ENCODE data around the gene DRC7.
"Not testable (repeated sequence)": the region's sequence is repeated elsewhere in the genome, so short reads cannot be mapped to it uniquely, and the experiment has no call there.

DRC7 gene

DNA sequence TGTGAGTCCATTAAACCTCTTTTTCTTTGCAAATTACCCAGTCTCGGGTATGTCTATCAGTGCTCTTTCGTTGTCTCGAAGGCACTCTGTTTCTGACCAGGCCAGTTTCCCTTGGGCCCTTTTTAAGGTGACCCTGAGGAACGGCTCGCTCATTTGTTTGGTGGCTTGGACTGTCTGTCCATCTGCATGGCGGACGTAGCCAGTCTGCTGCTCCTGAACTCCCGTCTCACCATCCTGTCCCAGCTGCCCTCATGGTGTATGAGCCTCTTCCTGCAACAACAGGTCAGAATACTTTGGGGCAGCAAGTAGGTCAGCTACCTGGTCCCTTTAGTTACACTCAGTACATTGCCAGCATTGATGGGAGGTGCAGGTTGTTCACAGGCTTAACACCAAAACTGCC lies 19.0 kb downstream of the DRC7 start:
- no peak for DNase-seq (ENCODE audit: low spot score)

DNA sequence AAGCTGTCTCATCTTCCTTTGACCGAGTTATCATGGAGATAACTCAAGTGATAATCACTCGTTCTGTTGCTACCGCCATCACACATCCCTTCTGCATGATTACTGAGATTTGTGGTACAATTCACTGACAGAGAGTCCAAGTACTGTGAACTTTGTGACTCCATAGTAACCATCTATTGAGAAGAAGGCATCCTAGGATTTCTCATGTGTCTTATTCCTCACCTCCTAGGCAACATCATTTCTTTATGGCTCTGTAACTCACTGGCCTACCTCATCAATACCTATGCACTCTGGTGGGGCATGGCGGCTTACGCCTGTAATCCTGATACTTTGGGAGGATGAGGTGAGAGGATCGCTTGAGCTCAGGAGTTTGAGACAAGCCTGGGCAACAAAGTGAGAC lies 19.4 kb downstream of the DRC7 start:
- DNase-seq (ENCODE audit: low spot score) = no peak

DNA sequence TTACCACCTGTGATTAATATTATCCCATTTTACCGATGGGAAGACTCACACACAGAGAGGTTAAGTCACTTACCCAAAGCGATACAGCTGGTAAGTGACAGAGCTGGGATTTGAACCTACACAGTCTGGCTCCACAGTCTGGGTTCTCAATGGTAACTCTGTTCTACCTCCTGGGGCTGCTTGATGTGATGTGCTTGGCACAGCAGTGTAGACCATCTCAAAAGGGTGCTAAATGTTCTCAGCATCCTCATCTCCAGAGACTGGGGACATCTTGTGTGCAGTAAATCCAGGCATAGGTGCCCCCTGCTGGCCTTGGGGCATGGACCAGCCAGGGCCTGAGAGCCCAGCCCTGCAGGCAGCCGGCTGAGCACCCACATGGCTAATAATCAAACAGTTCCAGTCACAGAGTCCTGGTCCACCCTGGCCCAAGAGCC lies 25.6 kb downstream of the DRC7 start:
- DNase-seq (ENCODE audit: low spot score) = no peak

DNA sequence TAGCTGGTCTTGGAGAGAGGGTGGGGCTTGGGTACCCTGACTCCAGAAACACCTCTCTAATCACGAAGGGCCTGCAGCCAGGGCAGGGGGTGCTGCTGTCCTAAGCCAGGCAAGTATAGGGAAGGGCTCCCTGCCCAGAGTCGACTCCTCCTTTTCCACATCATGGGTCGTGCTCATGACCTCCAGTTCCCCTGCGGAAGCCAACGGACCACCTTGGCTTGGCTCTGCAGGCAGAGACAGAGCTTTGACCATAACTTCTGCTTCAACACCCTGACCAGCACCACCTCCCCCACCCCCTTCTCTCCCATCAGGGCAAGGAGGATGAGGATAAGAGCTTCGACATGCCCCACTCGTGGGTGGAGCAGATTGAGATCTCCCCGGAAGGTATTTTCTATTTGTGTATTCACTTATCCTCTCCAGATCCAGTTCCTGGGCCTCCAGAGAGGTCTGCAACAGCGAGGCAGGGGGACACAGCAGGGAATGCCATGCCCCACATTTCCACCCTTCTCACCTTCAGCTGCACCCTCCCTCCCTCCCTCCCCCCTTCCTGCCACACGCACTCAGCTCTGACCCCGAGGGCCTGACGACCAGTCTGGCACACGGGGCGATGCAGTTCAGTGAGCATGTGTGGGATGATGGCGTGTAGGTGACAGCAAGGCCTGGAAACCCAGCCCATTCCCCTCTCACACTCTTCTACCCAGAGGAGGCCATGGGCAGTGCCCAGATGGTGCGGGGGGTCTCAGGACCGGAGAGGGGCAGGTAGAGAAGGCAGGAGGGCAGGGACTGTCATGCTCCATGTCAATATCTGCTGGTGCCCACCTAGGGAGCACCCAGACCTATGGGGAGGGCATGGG lies 27.0 kb downstream of the DRC7 start:
- DNase-seq (ENCODE audit: low spot score) = no peak

DNA sequence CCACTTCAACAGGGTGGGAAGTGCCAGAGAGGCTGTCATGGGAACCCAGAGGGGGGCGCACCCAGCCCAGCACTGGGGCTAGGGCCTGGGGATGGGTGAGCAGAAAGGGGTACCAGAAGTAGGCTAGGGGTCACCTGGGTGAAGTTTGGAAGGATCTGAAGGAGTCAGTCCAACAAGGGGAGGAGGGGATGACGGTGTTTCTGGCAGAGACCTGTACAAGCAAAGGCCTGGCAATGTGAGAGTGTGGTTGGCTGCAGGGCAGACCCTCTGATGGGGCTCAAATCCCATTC lies 27.5 kb downstream of the DRC7 start:
- DNase-seq (ENCODE audit: low spot score) = no peak

DNA sequence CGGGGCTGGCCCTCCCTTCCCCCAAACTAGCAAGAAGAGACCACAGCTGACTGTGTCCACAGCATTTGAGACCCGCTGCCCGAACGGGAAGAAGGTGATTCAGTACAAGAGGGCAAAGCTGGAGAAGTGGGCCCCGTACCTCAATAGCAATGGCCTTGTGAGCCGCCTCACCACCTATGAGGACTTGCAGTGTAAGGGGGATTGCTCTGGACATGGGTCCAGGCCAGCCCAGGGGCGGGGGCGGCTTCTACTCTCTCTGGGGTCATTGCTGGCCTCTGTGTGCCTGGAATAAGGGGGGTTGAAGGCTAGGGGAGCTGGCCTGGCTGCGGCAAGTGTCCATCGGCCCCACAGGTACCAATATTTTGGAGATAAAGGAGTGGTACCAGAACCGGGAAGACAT lies 28.0 kb downstream of the DRC7 start:
- no peak for DNase-seq (ENCODE audit: low spot score)

DNA sequence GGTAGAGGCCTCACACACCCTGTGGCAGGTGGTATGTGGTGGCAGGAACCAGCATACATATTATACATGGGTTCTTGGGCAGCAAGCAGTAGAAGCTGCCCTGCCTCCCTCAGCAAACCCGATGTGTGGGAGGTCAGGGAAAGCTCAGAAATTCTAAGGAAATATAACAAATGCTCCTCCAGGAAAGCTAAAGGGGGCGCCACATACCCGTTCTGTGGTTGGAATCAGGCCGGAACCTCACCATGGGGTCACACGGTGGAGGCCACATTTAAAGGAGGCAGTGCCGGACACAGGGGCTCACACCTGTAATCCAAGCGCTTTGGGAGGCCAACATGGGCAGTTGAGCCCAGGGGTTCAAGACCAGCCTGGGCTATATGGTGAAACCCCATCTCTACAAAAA lies 28.6 kb downstream of the DRC7 start:
- DNase-seq (ENCODE audit: low spot score) = no peak

DNA sequence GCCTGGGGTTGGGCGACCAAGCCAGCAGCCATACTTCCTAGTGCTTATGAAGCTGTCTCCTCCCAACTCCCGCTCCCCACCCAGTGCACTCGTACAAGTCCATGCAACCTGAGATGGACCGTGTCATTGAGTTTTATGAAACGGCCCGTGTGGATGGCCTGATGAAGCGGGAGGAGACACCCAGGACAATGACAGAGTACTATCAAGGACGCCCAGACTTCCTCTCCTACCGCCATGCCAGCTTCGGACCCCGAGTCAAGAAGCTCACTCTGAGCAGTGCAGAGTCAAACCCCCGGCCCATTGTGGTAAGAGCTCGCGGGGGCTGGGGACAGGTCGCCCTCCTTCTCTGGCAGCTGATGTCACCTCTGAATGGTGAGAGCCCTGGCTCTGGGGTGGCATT lies 29.9 kb downstream of the DRC7 start:
- DNase-seq (ENCODE audit: low spot score) = no peak

DNA sequence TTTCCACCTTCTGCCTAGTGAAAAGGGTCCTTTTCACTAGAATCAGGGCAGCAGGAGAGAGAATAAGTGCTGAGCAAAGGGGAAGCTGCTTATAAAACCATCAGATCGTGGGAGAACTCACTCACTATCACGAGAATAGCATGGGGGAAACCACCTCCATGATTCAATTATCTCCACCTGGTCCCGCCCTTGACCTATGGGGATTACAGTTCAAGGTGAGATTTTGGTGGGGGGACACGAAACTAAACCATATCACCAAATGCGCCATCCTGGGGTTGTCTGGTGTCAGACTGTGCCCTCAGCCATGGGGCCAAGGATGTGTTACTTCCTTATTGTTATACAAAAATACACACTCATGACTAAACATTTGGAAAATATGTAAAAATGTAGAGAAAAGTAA lies 30.5 kb downstream of the DRC7 start:
- no peak for DNase-seq (ENCODE audit: low spot score)

DNA sequence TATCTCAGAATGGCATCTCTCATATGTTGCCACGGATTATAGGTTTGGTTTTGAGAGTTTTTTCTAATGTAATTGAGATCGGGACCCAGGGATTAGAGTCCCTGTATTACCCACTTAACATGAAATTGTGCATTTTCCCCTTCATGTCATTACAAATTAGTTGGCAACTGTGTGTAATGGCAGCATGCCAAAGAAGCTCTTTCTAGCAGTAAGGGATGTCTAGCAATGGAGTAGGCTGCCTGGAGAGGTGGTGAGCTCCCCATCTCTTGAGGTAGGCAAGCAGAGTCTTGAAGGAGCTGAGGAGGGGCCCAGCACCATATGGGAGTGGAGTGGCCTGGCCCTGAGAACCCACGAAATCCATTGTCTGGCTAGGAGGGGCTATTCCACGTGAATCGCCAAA lies 30.9 kb downstream of the DRC7 start:
- no peak for DNase-seq (ENCODE audit: low spot score)

DNA sequence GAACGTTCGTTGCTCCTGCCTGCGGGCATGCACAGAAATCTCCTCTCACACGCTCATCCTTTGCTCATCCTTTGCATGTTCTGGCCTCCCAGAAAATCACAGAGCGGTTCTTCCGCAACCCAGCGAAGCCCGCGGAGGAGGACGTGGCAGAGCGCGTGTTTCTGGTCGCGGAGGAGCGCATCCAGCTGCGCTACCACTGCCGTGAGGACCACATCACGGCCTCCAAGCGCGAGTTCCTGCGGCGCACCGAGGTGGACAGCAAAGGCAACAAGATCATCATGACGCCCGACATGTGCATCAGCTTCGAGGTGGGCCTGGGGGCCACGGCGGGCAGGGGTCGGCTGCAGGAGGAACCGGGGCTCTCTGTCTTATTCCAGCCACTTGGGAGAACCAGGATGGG lies 31.4 kb downstream of the DRC7 start:
- no peak for DNase-seq (ENCODE audit: low spot score)

DNA sequence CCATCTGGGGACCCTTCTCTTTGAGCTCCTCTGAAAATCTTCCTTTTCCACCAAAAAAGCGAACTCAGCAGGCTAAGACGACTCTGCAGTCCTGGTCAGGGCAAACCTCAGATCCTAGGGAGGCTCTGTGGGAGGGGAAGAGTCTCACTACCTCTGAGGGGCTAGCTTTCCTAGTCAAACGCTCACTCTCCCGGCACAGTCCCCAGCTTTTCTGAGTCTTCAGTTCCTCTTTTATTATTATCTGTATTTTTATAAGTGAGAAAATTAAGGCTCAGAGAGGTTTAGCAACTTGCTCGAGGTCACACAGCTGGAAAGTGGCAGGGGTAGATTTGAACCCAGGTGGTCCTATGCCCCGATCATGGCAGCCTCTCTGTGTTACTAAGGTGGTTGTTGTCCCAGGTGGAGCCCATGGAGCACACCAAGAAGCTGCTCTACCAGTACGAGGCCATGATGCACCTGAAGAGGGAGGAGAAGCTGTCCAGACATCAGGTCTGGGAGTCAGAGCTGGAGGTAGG lies 31.9 kb downstream of the DRC7 start:
- no peak for DNase-seq (ENCODE audit: low spot score)

DNA sequence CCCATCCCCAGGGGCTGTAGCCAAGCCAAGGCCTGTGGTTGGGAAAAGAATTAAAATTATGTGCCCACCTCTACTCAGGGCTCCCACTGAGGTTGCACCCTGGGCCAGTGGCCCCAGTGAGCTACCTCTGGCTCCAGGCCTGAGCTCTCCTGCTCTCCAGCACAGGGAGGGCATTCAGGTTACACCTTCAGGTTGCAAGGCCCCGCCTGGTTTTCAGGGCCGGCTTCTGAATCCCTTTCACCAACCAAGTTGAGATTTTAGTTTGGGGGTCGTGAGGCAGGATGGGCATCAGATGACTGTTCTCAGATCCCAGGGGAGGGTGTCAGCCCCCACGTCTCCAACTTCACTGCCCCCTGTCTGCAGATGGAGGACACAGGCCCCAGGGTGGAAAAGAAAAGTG lies 33.0 kb downstream of the DRC7 start:
- DNase-seq (ENCODE audit: low spot score) = no peak

DNA sequence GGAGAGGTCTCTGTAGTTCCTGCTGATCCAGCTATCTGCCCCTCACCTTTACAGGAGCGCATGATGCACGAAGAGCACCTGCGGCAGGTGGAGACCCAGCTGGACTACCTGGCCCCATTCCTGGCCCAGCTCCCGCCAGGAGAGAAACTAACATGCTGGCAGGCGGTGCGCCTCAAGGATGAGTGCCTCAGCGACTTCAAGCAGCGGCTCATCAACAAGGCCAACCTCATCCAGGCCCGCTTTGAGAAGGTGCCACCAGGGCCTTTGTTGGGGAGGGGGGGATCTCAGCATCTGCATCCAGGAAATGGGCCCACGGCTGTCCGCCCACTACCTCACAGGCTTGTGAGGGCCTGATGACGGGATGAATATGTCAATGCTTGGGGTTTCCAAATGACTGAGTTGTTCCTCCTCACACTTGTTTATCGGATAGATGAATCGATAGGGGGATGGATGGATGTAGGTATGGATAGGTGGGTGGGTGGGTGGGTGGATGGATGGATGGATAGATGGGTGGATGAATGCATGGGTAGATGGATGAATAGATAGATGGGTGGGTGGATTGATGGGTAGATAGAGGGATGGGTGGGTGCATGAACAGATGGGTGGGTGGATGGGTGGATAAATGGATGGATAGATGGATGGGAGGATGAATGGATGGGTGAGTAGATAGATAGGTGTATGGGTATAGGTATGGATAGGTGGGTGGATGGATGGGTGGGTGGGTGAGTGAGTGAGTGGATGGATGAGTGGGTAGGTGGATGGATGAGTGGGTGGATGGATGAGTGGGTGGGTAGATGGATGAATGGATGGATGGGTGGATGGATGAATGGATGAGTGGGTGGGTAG lies 34.0 kb downstream of the DRC7 start:
- DNase-seq (ENCODE audit: low spot score) = no peak

DNA sequence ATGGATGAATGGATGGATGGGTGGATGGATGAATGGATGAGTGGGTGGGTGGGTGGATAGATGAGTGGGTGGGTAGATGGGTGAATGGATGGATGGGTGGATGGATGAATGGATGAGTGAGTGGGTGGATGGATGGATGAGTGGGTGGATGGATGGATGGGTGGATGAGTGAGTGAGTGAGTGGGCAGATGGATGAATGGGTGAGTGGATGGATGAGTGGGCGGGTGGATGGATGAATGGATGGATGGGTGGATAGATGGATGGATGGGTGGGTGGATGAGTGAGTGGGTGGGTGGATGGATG lies 34.5 kb downstream of the DRC7 start:
- DNase-seq (ENCODE audit: low spot score) = no peak

DNA sequence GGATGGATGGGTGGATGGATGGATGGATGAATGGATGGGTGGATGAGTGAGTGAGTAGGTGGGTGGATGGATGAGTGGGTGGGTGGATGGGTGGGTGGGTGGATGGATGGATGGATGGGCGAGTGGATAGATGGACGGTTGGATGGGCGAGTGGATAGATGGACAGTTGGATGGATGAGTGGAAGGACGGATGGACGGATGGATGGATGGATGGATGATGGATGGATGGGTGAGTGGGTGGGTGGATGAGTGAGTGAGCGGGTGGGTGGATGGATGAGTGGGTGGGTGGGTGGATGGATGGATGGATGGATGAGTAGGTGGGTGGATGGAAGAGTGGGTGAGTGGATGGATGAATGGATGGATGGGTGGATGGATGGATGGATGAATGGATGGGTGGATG lies 35.2 kb downstream of the DRC7 start:
- DNase-seq (ENCODE audit: low spot score) = not testable (repeated sequence)

DNA sequence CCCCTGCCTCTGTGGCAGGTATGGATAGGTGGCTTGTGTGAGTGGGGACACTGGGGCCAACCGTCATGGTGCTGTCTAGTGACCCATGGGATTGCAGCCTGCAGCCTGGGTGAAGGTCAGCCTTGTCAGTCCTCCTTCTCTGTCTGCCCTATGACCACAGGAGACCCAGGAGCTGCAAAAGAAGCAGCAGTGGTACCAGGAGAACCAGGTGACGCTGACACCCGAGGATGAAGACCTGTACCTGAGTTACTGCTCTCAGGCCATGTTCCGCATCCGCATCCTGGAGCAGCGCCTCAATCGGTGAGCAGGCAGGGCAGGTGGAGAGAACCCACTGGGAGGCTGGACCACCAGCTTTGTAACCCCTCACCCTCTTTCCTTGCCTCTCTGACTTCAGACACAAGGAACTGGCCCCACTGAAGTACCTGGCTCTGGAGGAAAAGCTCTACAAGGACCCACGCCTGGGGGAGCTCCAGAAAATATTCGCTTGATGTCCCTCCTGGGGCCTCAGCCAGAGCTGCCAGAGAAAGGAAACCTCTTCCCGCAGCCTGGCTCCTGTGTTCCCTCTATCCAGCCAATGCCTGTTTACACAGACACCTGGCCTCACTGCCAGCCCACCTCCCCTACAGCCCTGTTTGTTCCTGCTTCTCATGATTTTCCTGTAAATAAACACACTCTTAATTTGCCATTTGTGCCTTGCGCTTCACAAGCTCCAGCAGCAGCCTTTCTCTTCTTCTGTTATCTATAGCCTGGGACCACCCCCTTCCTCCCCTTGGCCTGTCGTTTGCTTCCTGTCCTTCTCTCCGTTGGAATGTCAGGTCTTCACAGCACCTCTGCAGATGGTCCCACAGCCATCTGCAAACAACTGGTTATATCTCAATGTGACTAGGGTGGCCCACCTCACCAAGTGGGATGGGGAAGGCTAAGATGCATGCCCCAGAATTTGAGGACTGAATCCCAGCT lies 36.4 kb downstream of the DRC7 start:
- DNase-seq (ENCODE audit: low spot score) = no peak

DNA sequence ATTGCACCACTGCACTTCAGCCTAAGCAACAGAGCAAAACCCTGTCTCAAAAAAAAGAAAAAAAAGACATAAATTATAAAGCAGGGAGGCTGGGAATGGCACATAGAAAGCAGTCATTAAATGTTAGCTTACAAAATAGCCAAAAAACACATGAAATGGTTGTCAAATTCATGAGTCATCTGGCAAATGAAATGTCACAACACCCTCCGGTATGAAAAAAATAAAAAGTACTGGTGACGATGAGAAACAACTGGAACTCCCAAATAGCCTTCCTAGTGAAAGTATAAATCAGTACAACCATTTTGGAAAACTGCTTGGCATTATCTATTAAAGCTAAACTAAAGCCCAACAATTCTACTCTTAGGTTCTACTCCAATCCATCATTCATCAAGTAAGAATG lies 37.4 kb downstream of the DRC7 start:
- no peak for DNase-seq (ENCODE audit: low spot score)

DNA sequence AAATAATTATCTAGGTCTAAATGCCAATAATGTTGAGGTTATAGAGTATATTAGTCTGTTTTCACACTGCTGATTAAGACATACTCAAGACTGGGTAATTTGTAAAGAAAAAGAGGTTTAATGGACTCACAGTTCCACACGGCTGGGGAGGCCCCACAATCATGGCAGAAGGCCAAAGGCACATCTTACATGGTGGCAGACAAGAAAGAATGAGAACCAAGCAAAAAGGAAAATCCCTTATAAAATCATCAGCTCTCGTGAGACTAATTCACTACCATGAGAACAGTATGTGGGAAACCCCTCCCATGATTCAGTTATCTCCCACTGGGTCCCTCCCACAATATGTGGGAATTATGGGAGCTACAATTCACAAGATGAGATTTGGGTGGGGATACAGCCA lies 38.1 kb downstream of the DRC7 start:
- DNase-seq (ENCODE audit: low spot score) = no peak

DNA sequence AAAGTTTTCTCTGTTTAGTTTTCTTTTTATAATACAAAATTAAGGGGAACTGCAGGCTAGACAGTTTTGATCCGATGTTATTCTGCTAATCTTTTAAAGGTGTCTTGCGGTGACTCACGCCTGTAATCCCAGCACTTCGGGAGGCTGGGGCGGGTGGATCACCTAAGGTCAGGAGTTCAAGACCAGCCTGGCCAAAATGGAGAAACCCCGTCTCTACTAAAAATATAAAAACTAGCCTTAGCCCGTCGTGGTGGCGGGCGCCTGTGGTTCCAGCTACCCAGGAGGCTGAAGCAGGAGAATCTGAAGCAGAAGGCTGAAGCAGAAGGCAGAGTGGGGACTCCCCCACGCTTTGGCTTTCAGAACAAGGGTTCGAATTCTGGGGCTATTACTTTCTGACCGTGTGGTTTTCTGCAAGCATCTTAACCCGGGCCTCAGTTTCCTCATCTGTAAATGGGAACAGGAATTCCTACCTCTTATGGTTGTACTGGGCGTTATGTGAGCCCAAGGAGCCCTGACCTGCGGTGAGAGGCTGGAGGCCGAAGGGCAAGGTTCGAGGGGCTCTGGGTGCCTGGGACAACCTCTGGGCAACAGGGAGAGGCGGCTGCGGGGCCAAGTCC lies 39.8 kb downstream of the DRC7 start:
- DNase-seq (ENCODE audit: low spot score) = no peak

DNA sequence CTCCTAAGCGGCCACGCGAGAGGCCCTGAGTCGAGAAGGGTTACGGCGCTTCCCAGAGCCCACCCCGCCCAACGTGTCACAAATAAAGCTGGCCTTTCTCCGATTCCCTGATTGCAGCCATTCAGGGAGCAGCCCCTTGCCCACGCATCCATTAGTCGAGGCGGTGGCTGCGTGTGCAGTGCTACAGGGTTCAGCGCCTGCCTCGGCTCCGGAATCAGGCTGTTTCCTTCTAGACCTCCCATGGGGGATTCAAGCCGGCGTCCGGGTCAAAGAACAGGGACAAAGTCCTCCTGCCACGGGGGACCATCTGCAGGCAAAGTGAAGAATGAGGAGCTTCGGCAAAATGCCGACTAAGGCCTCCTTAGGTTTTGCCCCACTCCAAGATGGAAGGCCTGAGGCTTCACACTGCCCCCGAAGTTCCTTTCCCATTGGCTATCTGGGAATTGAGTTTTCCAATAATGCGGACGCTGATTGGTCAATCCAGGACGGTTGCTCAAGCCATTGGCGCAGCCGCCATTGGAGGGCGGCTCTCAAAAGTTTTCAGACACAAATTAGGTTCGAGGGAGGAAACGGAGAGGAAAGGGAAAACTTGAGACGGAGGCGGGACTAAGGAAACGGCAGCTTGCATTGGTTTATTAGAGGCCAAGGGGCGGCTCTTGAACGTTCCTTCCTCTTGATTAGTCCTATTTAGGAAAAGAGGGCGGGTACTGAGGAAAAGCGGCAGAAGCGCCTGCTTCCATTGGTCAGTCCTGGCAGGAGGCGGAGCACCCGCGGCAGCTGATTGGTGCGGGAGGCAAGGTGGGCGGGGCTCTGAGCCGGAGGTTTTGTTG lies 40.5 kb downstream of the DRC7 start:
- DNase-seq (ENCODE audit: low spot score) = peak; percentile 100

All from ecto neural progenitor cell (in vitro differentiated cells).